Suppressor macrophage (primary cell): ENCODE results near the gene HIVEP1.
"Not testable (repeated sequence)": the region's sequence is repeated elsewhere in the genome, so short reads cannot be mapped to it uniquely, and the experiment has no call there.

Source experiments
- DNase-seq, 4 experiments: peaks; one replicate each; pipeline ENCODE4 v3.0.0-alpha.2; 2020 to 2022

The HIVEP1 gene

GRCh38 chr6:12119085-12119588 is 107.0 kb downstream of the HIVEP1 start:
- peak in 3 of 4 experiments; percentile 21 to 36 (median 34) for DNase-seq

GRCh38 chr6:12125396-12125795 is 113.3 kb downstream of the HIVEP1 start:
- no peak for DNase-seq

GRCh38 chr6:12126051-12126450 is 113.9 kb downstream of the HIVEP1 start:
- no peak for DNase-seq

- no peak for DNase-seq
Observed at GRCh38 chr6:12129523-12129922, 117.4 kb downstream of the HIVEP1 start.

- DNase-seq, result peak in 3 of 4 experiments; percentile 21 to 64 (median 57)
Observed at GRCh38 chr6:12132351-12133222, 120.5 kb downstream of the HIVEP1 start.

- no peak for DNase-seq
Observed at GRCh38 chr6:12134581-12134980, 122.5 kb downstream of the HIVEP1 start.

GRCh38 chr6:12134991-12135390 is 122.9 kb downstream of the HIVEP1 start:
- no peak for DNase-seq

- DNase-seq, result no peak
Observed at GRCh38 chr6:12136905-12137304, 124.8 kb downstream of the HIVEP1 start.

GRCh38 chr6:12137480-12137879 is 125.4 kb downstream of the HIVEP1 start:
- peak; percentile 22 to 68 (median 55) for DNase-seq

GRCh38 chr6:12138381-12138780 is 126.3 kb downstream of the HIVEP1 start:
- no peak for DNase-seq

GRCh38 chr6:12138936-12139335 is 126.8 kb downstream of the HIVEP1 start:
- DNase-seq, result no peak

- no peak for DNase-seq
Observed at GRCh38 chr6:12147557-12148316, 135.6 kb downstream of the HIVEP1 start.

- DNase-seq, result no peak
Observed at GRCh38 chr6:12148317-12148801, 136.2 kb downstream of the HIVEP1 start.

GRCh38 chr6:12148841-12149240 is 136.7 kb downstream of the HIVEP1 start:
- no peak for DNase-seq

- no peak for DNase-seq
Observed at GRCh38 chr6:12149944-12150510, 137.9 kb downstream of the HIVEP1 start.

- DNase-seq, result peak in 3 of 4 experiments; percentile 13 to 37 (median 26)
Observed at GRCh38 chr6:12150812-12151432, 138.8 kb downstream of the HIVEP1 start.

- no peak for DNase-seq
Observed at GRCh38 chr6:12151433-12151820, 139.3 kb downstream of the HIVEP1 start.

GRCh38 chr6:12152023-12152970 is 140.2 kb downstream of the HIVEP1 start:
- DNase-seq, result no peak

- not testable (repeated sequence) for DNase-seq
Observed at GRCh38 chr6:12155769-12156168, 143.7 kb downstream of the HIVEP1 start.

GRCh38 chr6:12158686-12159415 is 146.7 kb downstream of the HIVEP1 start:
- DNase-seq, result no peak
